ENCODE data around the gene GMEB1. TPM values are rescaled to one million over a fixed set of nuclear protein-coding genes. Genes with fewer than 3 reads are reported as not detected.
"Not testable (repeated sequence)": the region's sequence is repeated elsewhere in the genome, so short reads cannot be mapped to it uniquely, and the experiment has no call there.

The GMEB1 gene
- total and polyA plus RNA-seq, 7 donors: 5.3 to 12.8 (median 10.9) TPM

DNA sequence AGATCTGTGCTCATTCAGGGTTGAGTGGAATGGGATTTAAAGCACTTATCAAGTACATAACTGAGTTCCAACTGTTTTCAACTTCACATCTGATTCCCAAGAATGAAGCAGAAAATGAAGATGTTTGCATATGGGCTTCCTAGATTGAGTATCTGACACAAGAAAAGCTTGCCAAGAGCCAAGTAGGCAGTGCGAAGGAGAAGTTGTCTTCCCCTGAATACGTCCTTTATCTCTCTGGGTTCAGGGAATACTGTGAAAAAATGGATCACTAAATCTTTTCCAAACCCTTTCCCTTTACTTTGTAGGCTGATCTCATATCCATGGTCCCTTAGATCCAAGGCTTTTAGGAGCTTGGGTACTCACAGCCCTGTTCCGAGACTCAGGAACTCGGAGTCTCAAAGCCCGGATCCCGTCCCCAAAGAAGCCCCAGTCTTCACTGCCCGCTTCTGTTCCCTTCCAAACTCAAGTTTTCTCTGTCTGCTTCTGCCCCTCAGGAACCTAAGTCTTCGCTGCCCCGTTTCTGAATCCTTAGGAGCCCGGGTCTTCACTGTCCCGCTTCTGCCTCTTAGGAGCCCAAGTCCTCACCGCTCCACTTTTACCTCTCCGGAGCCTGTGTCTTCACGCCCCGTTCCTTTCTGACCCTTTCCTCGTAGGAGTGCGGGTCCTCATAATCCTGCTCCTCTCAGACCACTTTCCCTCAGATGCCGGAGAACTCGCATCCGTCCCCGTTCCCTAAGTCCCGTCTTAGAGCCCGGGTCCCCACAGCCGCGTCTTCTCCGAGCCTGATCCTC is 26.3 kb upstream of the GMEB1 start:
- no peaks in the 10 kb centered on the region for H3K27me3 ChIP-seq (ENCODE audit: insufficient read depth in 3 of 3, low read length in 2 of 3)
- intact Hi-C loops (cut with DNase I): loop anchor here in 1 of 2 donors (2.0 to 5.0 kb wide), 3 partner anchors 95 to 235 kb away; partner anchors contain the start of gene YTHDF2

DNA sequence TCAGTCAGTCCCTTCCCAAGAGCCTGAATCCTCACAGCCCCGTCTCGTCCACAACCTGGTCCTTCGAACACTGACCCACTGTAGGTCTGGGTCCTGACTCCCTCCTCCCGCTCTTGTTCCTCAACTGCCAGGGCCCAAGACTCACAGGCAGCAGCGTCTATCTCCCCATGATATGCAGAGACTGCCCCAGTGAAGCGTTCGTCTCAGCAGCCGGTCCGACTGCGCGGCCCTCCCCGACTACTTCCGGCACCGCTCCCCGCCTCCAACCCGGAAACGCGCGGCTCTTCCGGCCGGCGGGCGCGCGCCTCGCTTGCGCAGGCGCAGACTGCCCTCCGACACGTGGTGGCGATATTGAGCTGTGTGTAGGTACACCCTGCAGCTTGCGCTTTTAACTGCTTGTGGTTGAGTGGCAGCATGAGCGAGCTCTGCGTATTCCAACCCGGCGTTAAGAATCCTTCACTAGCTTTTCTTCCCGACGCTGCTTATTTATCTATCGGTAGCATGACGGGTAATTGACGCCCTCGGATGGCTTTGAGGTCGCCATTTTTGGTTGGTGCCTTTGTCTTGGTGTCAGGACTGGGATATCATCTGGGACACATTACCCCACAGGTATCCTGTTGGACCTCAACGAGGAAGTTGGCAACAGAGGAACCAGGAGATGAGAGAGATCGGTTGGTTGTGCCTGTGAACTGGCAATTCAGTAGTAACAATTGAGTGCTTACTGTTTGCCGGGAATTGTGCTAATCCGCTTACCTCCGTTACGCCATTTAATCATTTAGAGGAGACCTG is 25.5 kb upstream of the GMEB1 start, which contains the start of gene TAF12:
TAF12 (minus strand) TSS at position 221 of the 789 bp plus-strand sequence. CDS start 20,986 bp downstream, outside the sequence.
- H3K4me3 ChIP-seq: peak within 1 kb of the TSS; percentile 86
- intact Hi-C loops (cut with DNase I): loop anchor here in 1 of 2 donors (2.0 to 5.0 kb wide), 3 partner anchors 94 to 234 kb away; partner anchors contain the start of gene YTHDF2
- peaks cover 0 to 3% of the 10 kb centered on the region in 2 donors for H3K36me3 ChIP-seq (ENCODE audit: insufficient read depth in 1 of 2, low read depth in 1 of 2)
- TF ChIP-seq, protein P1, sequence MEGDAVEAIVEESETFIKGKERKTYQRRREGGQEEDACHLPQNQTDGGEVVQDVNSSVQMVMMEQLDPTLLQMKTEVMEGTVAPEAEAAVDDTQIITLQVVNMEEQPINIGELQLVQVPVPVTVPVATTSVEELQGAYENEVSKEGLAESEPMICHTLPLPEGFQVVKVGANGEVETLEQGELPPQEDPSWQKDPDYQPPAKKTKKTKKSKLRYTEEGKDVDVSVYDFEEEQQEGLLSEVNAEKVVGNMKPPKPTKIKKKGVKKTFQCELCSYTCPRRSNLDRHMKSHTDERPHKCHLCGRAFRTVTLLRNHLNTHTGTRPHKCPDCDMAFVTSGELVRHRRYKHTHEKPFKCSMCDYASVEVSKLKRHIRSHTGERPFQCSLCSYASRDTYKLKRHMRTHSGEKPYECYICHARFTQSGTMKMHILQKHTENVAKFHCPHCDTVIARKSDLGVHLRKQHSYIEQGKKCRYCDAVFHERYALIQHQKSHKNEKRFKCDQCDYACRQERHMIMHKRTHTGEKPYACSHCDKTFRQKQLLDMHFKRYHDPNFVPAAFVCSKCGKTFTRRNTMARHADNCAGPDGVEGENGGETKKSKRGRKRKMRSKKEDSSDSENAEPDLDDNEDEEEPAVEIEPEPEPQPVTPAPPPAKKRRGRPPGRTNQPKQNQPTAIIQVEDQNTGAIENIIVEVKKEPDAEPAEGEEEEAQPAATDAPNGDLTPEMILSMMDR (IDR thresholded peaks at IDR 0.05): peak; percentile 22
- DNase-seq (peak; percentile 89 to 96), ATAC-seq (peak; percentile 92 to 95 (median 94))
- peak within 1 kb of the TSS; percentile 93 for H3K27ac ChIP-seq
- H3K4me1 ChIP-seq: peaks cover 41% of the 10 kb centered on the region
- 0% methylated on average over 49 of the region's 49 CpGs for WGBS, 3 donors
- no peaks in the 10 kb centered on the region for H3K27me3 ChIP-seq (ENCODE audit: insufficient read depth in 3 of 3, low read length in 2 of 3)
- no peaks in the 10 kb centered on the region for H3K9me3 ChIP-seq

More for the DNA sequence above, 26.3 kb upstream of the GMEB1 start:
- DNase-seq (no peak), ATAC-seq (peak; percentile 9 to 52 (median 27))
- H3K36me3 ChIP-seq (ENCODE audit: insufficient read depth in 1 of 2, low read depth in 1 of 2): peaks cover 0 to 3% of the 10 kb centered on the region in 2 donors
- H3K4me3 ChIP-seq: peak overlapping the region; percentile 86
- 0% methylated on average over 26 of the region's 26 CpGs for WGBS, 3 donors
- TF ChIP-seq, protein P1 (IDR thresholded peaks at IDR 0.05): no peak
- no peaks in the 10 kb centered on the region for H3K9me3 ChIP-seq
- H3K4me1 ChIP-seq: peaks cover 37% of the 10 kb centered on the region
- H3K27ac ChIP-seq: peak overlapping the region; percentile 93

DNA sequence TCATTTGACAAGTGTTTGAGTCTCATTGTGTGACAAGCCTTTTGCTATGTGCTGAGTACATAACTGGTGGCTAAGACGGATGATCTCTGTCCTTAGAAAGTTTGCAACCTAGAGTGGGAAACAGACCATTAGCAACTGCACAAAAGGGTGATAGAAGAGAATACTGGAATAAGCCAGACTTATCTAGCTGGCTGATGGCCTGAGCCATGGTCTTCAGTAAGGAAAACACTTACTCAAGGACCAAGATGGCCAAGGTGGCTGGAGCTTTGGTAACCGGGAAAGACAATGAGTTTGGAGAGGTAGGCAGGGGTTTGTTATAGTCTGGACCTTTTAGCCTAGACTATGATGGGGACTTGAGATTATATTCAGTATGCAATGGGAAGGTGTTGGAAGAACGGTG is 24.1 kb upstream of the GMEB1 start:
- no peaks in the 10 kb centered on the region for H3K9me3 ChIP-seq
- TF ChIP-seq, protein P1 (IDR thresholded peaks at IDR 0.05): no peak
- ATAC-seq (no peak), DNase-seq (no peak)
- peak overlapping the region; percentile 86 for H3K4me3 ChIP-seq
- peaks cover 0 to 3% of the 10 kb centered on the region in 2 donors for H3K36me3 ChIP-seq (ENCODE audit: insufficient read depth in 1 of 2, low read depth in 1 of 2)
- 69 to 85% (median 75%) methylated on average over 3 of the region's 3 CpGs for WGBS, 3 donors
- intact Hi-C loops (cut with DNase I): loop anchor here in 1 of 2 donors (5.0 kb wide), 2 partner anchors 127 to 233 kb away; no protein-coding TSS in a partner anchor
- no peaks in the 10 kb centered on the region for H3K27me3 ChIP-seq (ENCODE audit: insufficient read depth in 3 of 3, low read length in 2 of 3)
- peaks cover 44% of the 10 kb centered on the region for H3K4me1 ChIP-seq
- peak overlapping the region; percentile 93 for H3K27ac ChIP-seq

DNA sequence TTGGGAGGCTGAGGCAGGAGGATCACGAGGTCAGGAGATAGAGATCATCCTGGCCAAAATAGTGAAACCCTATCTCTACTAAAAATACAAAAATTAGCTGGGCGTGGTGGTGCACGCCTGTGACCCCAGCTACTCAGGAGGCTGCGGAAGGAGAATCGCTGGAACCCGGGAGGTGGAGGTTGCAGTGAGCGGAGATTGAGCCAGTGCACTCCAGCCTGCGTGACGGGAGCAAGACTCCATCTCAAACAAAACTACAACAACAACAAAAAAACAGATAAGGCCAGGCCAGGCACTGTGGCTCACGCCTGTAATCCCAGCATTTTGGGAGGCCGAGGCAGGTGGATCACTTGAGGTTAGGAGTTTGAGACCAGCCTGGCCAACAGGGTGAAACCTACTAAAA is 23.2 kb upstream of the GMEB1 start:
- H3K27ac ChIP-seq: peak overlapping the region; percentile 70
- intact Hi-C loops (cut with DNase I): loop anchor here in 1 of 2 donors (5.0 kb wide), 1 partner anchor 92 kb away; the partner anchor contains the start of gene YTHDF2
- H3K36me3 ChIP-seq (ENCODE audit: insufficient read depth in 1 of 2, low read depth in 1 of 2); DNase-seq; H3K4me3 ChIP-seq; H3K9me3 ChIP-seq; H3K27me3 ChIP-seq (ENCODE audit: insufficient read depth in 3 of 3, low read length in 2 of 3); ATAC-seq: not testable (repeated sequence)
- 93 to 96% (median 96%) methylated on average over 11 of the region's 11 CpGs for WGBS, 3 donors
- peaks cover 44% of the 10 kb centered on the region for H3K4me1 ChIP-seq
